Activated naive CD8-positive, alpha-beta T cell (primary cell): ENCODE data around the gene LENG8.

Experiments
- H3K27ac Mint-ChIP-seq: one replicate; pipeline ENCODE4 v1.8.0; 2021; ENCODE audit warnings: mixed read lengths
- H3K27me3 Mint-ChIP-seq: one replicate; pipeline ENCODE4 v1.8.0; 2021; ENCODE audit warnings: mixed read lengths
- H3K36me3 Mint-ChIP-seq: one replicate; pipeline ENCODE4 v1.8.0; 2021; ENCODE audit warnings: mixed read lengths
- H3K4me1 Mint-ChIP-seq: one replicate; pipeline ENCODE4 v1.8.0; 2021; ENCODE audit warnings: low read depth, mixed read lengths
- H3K4me3 Mint-ChIP-seq: one replicate; pipeline ENCODE4 v1.8.0; 2021; ENCODE audit warnings: mild to moderate bottlenecking, mixed read lengths
- H3K9me3 Mint-ChIP-seq: one replicate; pipeline ENCODE4 v1.8.0; 2021; ENCODE audit warnings: low read depth, mixed read lengths

LENG8 gene

GRCh38 chr19:54448774-54449700, at the start of gene LENG8:
TSS of gene LENG8 (plus strand) at chr19:54449199. CDS start at chr19:54451345, 2,146 bp downstream.
- peaks cover 47% of the 10 kb centered on the region for H3K4me1 Mint-ChIP-seq
- no peaks in the 10 kb centered on the region for H3K27me3 Mint-ChIP-seq
- H3K36me3 Mint-ChIP-seq, result peaks cover 4% of the 10 kb centered on the region
- H3K27ac Mint-ChIP-seq, result peak within 1 kb of the TSS; percentile 100
- H3K9me3 Mint-ChIP-seq, result no peaks in the 10 kb centered on the region
- peak within 1 kb of the TSS; percentile 100 for H3K4me3 Mint-ChIP-seq

GRCh38 chr19:54400913-54401312, 48.1 kb upstream of the LENG8 start:
- no peak overlapping the region for H3K27ac Mint-ChIP-seq

GRCh38 chr19:54403054-54403453, 45.9 kb upstream of the LENG8 start:
- no peaks in the 10 kb centered on the region for H3K27me3 Mint-ChIP-seq
- no peak overlapping the region for H3K27ac Mint-ChIP-seq
- H3K4me3 Mint-ChIP-seq, result no peak overlapping the region
- peaks cover 4% of the 10 kb centered on the region for H3K4me1 Mint-ChIP-seq
- no peaks in the 10 kb centered on the region for H3K36me3 Mint-ChIP-seq
- no peaks in the 10 kb centered on the region for H3K9me3 Mint-ChIP-seq

More at GRCh38 chr19:54400913-54401312, 48.1 kb upstream of the LENG8 start:
- Mint-ChIP-seq H3K9me3 (no peaks in the 10 kb centered on the region), H3K4me1 (no peaks in the 10 kb centered on the region), H3K27me3 (peaks cover 3% of the 10 kb centered on the region), H3K4me3 (no peak overlapping the region), H3K36me3 (no peaks in the 10 kb centered on the region)

- no peaks in the 10 kb centered on the region for H3K9me3 Mint-ChIP-seq
- H3K4me1 Mint-ChIP-seq, result peaks cover 4% of the 10 kb centered on the region
- no peak overlapping the region for H3K4me3 Mint-ChIP-seq
- H3K27ac Mint-ChIP-seq, result no peak overlapping the region
- no peaks in the 10 kb centered on the region for H3K36me3 Mint-ChIP-seq
- H3K27me3 Mint-ChIP-seq, result no peaks in the 10 kb centered on the region
These were observed 43.4 kb upstream of the LENG8 start for GRCh38 chr19:54405628-54406027.

GRCh38 chr19:54407780-54408179, 41.2 kb upstream of the LENG8 start:
- H3K27me3 Mint-ChIP-seq, result peaks cover 3% of the 10 kb centered on the region
- peaks cover 4% of the 10 kb centered on the region for H3K4me1 Mint-ChIP-seq
- no peak overlapping the region for H3K4me3 Mint-ChIP-seq
- no peaks in the 10 kb centered on the region for H3K36me3 Mint-ChIP-seq
- no peak overlapping the region for H3K27ac Mint-ChIP-seq
- H3K9me3 Mint-ChIP-seq, result no peaks in the 10 kb centered on the region

- Mint-ChIP-seq H3K27ac (peak overlapping the region; percentile 54), H3K27me3 (peaks cover 7% of the 10 kb centered on the region), H3K9me3 (no peaks in the 10 kb centered on the region), H3K36me3 (no peaks in the 10 kb centered on the region), H3K4me3 (no peak overlapping the region), H3K4me1 (peaks cover 4% of the 10 kb centered on the region)
These were observed 40.5 kb upstream of the LENG8 start for GRCh38 chr19:54408456-54409026.

GRCh38 chr19:54411033-54411432, 38.0 kb upstream of the LENG8 start:
- Mint-ChIP-seq H3K9me3 (no peaks in the 10 kb centered on the region), H3K27ac (no peak overlapping the region), H3K27me3 (peaks cover 20% of the 10 kb centered on the region), H3K36me3 (peaks cover 3% of the 10 kb centered on the region), H3K4me1 (peaks cover 11% of the 10 kb centered on the region), H3K4me3 (no peak overlapping the region)

GRCh38 chr19:54412877-54413276, 36.1 kb upstream of the LENG8 start:
- Mint-ChIP-seq H3K27ac (no peak overlapping the region), H3K27me3 (peaks cover 28% of the 10 kb centered on the region)

GRCh38 chr19:54414156-54414555, 34.8 kb upstream of the LENG8 start:
- Mint-ChIP-seq H3K27me3 (peaks cover 28% of the 10 kb centered on the region), H3K4me3 (no peak overlapping the region), H3K27ac (no peak overlapping the region), H3K9me3 (no peaks in the 10 kb centered on the region), H3K4me1 (peaks cover 23% of the 10 kb centered on the region), H3K36me3 (peaks cover 3% of the 10 kb centered on the region)

More at GRCh38 chr19:54412877-54413276, 36.1 kb upstream of the LENG8 start:
- Mint-ChIP-seq H3K9me3 (no peaks in the 10 kb centered on the region), H3K36me3 (peaks cover 3% of the 10 kb centered on the region), H3K4me1 (peaks cover 18% of the 10 kb centered on the region), H3K4me3 (no peak overlapping the region)

GRCh38 chr19:54415208-54415900, 33.6 kb upstream of the LENG8 start, which contains the start of gene TTYH1:
TSS of gene TTYH1 (plus strand) at chr19:54415464. CDS start at chr19:54415553, 89 bp downstream.
- Mint-ChIP-seq H3K27me3 (peaks cover 33% of the 10 kb centered on the region), H3K9me3 (no peaks in the 10 kb centered on the region), H3K36me3 (peaks cover 3% of the 10 kb centered on the region), H3K4me3 (peak within 1 kb of the TSS; percentile 30), H3K27ac (no peak within 1 kb of the TSS), H3K4me1 (peaks cover 23% of the 10 kb centered on the region)

GRCh38 chr19:54415901-54416673, 32.9 kb upstream of the LENG8 start:
- peaks cover 3% of the 10 kb centered on the region for H3K36me3 Mint-ChIP-seq
- peaks cover 23% of the 10 kb centered on the region for H3K4me1 Mint-ChIP-seq
- peaks cover 33% of the 10 kb centered on the region for H3K27me3 Mint-ChIP-seq
- no peaks in the 10 kb centered on the region for H3K9me3 Mint-ChIP-seq
- no peak overlapping the region for H3K4me3 Mint-ChIP-seq
- no peak overlapping the region for H3K27ac Mint-ChIP-seq

- Mint-ChIP-seq H3K27me3 (peaks cover 31% of the 10 kb centered on the region), H3K4me1 (peaks cover 23% of the 10 kb centered on the region), H3K9me3 (no peaks in the 10 kb centered on the region), H3K27ac (no peak overlapping the region), H3K4me3 (peak overlapping the region; percentile 2), H3K36me3 (peaks cover 3% of the 10 kb centered on the region)
These were observed 32.1 kb upstream of the LENG8 start for GRCh38 chr19:54416695-54417491.

- peaks cover 30% of the 10 kb centered on the region for H3K27me3 Mint-ChIP-seq
- no peaks in the 10 kb centered on the region for H3K9me3 Mint-ChIP-seq
- H3K4me3 Mint-ChIP-seq, result peak overlapping the region; percentile 72
- peaks cover 23% of the 10 kb centered on the region for H3K4me1 Mint-ChIP-seq
- peak overlapping the region; percentile 42 for H3K27ac Mint-ChIP-seq
- peaks cover 3% of the 10 kb centered on the region for H3K36me3 Mint-ChIP-seq
These were observed 30.7 kb upstream of the LENG8 start for GRCh38 chr19:54418030-54418929.
